ENCODE measurements around the gene CEP250.

CEP250 gene

GRCh38 chr20:35478804-35479472 lies 23.5 kb downstream of the CEP250 start:
- Histone ChIP-seq H3K36me3 (ENCODE audit: insufficient read depth) (no peaks in the 10 kb centered on the region), H3K27me3 (ENCODE audit: insufficient read depth, low read depth) (no peaks in the 10 kb centered on the region), H3K4me1 (ENCODE audit: low read depth, poor library complexity, severe bottlenecking) (no peaks in the 10 kb centered on the region), H4K20me1 (ENCODE audit: insufficient read depth) (no peaks in the 10 kb centered on the region), H3K4me3 (IDR thresholded peaks at IDR 0.05; ENCODE audit: insufficient read depth, low read depth, low read length) (no peak overlapping the region), H3K4me2 (no peak overlapping the region), H2AFZ (ENCODE audit: low read depth) (no peak overlapping the region), H3K79me2 (ENCODE audit: insufficient read depth, low read depth) (no peaks in the 10 kb centered on the region), H3K9ac (no peak overlapping the region), H3K27ac (no peak overlapping the region)
- no peak for TF ChIP-seq CTCF (conservative IDR thresholded peaks at IDR 0.05; ENCODE audit: low read depth, low read length)

GRCh38 chr20:35479798-35480197 lies 24.4 kb downstream of the CEP250 start:
- Histone ChIP-seq H3K4me2 (no peak overlapping the region), H3K27ac (no peak overlapping the region), H3K4me1 (ENCODE audit: low read depth, poor library complexity, severe bottlenecking) (no peaks in the 10 kb centered on the region), H3K36me3 (ENCODE audit: insufficient read depth) (no peaks in the 10 kb centered on the region), H3K9ac (no peak overlapping the region), H3K4me3 (IDR thresholded peaks at IDR 0.05; ENCODE audit: insufficient read depth, low read depth, low read length) (no peak overlapping the region), H3K79me2 (ENCODE audit: insufficient read depth, low read depth) (no peaks in the 10 kb centered on the region), H3K27me3 (ENCODE audit: insufficient read depth, low read depth) (no peaks in the 10 kb centered on the region), H2AFZ (ENCODE audit: low read depth) (no peak overlapping the region), H4K20me1 (ENCODE audit: insufficient read depth) (no peaks in the 10 kb centered on the region)
- no peak for TF ChIP-seq CTCF (conservative IDR thresholded peaks at IDR 0.05; ENCODE audit: low read depth, low read length)

DNA sequence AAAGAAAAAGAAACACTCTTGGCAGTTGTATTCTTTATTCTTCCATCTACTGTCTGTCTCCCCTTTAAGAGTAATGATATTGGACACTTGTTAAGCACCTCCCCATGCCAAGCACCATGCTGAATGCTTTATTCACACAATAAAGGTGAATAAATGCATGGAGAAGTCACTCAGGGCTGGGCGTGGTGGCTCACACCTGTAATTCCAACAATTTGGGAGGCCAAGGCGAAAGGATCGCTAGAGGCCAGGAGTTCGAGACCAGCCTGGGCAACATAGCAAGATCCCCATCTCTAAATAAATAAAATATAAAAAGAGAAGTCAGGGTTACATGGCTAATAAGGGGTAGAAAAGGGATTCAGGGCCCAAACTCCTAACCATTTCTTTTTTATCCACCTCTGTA lies 32.1 kb downstream of the CEP250 start:
- H3K4me2 ChIP-seq: no peak overlapping the region
- H4K20me1 ChIP-seq (ENCODE audit: insufficient read depth): no peaks in the 10 kb centered on the region
- no peaks in the 10 kb centered on the region for H3K36me3 ChIP-seq (ENCODE audit: insufficient read depth)
- H3K9ac ChIP-seq: no peak overlapping the region
- TF ChIP-seq CTCF (conservative IDR thresholded peaks at IDR 0.05; ENCODE audit: low read depth, low read length): no peak
- H3K79me2 ChIP-seq (ENCODE audit: insufficient read depth, low read depth): no peaks in the 10 kb centered on the region
- H3K4me3 ChIP-seq (IDR thresholded peaks at IDR 0.05; ENCODE audit: insufficient read depth, low read depth, low read length): no peak overlapping the region
- H3K27ac ChIP-seq: no peak overlapping the region
- H2AFZ ChIP-seq (ENCODE audit: low read depth): no peak overlapping the region
- no peaks in the 10 kb centered on the region for H3K27me3 ChIP-seq (ENCODE audit: insufficient read depth, low read depth)
- H3K4me1 ChIP-seq (ENCODE audit: low read depth, poor library complexity, severe bottlenecking): no peaks in the 10 kb centered on the region

DNA sequence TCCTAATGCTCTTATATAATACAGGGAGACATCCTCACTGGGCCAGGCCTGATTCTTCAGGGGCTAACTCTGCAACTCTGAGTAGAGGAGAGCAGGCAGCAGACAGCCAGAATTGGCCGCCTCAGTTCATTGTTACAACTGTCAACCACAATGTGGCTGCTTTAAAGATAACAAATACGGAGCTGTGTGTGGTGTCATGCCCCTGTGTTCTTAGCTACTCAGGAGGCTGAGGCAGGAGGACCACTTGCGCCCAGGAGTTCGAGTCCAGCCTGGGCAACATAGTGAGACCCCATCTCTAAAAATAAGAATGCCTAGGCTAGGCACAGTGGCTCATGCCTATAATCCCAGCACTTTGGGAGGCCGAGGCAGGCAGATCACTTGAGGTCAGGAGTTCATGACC lies 34.3 kb downstream of the CEP250 start:
- no peaks in the 10 kb centered on the region for H4K20me1 ChIP-seq (ENCODE audit: insufficient read depth)
- H3K79me2 ChIP-seq (ENCODE audit: insufficient read depth, low read depth): no peaks in the 10 kb centered on the region
- no peak overlapping the region for H3K9ac ChIP-seq
- H3K36me3 ChIP-seq (ENCODE audit: insufficient read depth): no peaks in the 10 kb centered on the region
- TF ChIP-seq CTCF (conservative IDR thresholded peaks at IDR 0.05; ENCODE audit: low read depth, low read length): no peak
- no peaks in the 10 kb centered on the region for H3K4me1 ChIP-seq (ENCODE audit: low read depth, poor library complexity, severe bottlenecking)
- no peak overlapping the region for H3K4me2 ChIP-seq
- H2AFZ ChIP-seq (ENCODE audit: low read depth): no peak overlapping the region
- H3K4me3 ChIP-seq (IDR thresholded peaks at IDR 0.05; ENCODE audit: insufficient read depth, low read depth, low read length): no peak overlapping the region
- no peaks in the 10 kb centered on the region for H3K27me3 ChIP-seq (ENCODE audit: insufficient read depth, low read depth)
- no peak overlapping the region for H3K27ac ChIP-seq
